Endothelial cell of umbilical vein (primary cell): ENCODE results near the gene TULP1. TPM values are rescaled to one million over a fixed set of nuclear protein-coding genes. Genes with fewer than 3 reads are reported as not detected.

ENCODE experiments used
- BruUV-seq: library from RNA; stranded (reverse); fragments of 400-500 nt; replicated peaks from 2 replicates; lab custom pipeline; 2021; lab: Mats Ljungman, UMichigan
- CTCF ChIA-PET: fragments of 300-600, 350-600 bp; sonication (Branson Sonifier 250); formaldehyde crosslinking; loops from one replicate; lab custom pipeline; 2021; ENCODE audit warnings: antibody characterized with exemption, inconsistent platforms; lab: Charles Lee
- POLR2A ChIA-PET: fragments of 300-600, 350-600 bp; sonication (Branson Sonifier 250); formaldehyde crosslinking; loops from one replicate; lab custom pipeline; 2021; ENCODE audit warnings: antibody characterized with exemption, inconsistent platforms; lab: Charles Lee
- DNase-seq: peaks from one replicate; pipeline ENCODE4 v3.0.0-alpha.2; 2011; ENCODE audit warnings: low read depth, low spot score
- FAIRE-seq: peaks from 2 replicates; lab custom pipeline; 2011; peaks lifted over from hg19 to GRCh38; lab: Jason Lieb, UNC
- H2AFZ ChIP-seq: 2 replicates; pipeline ENCODE4 v1.6.0; 2012; ENCODE audit warnings: low read depth, low read length, control low read depth, inconsistent platforms
- H3K27ac ChIP-seq: 2 replicates; pipeline ENCODE4 v1.5.1; 2011; ENCODE audit warnings: low read depth, mild to moderate bottlenecking, control low read depth, low read length, moderate library complexity; ENCODE audit not compliant: insufficient read depth
- H3K27me3 ChIP-seq, 2 experiments: 2 replicates each; pipeline versions ENCODE4 v1.6.0 to v1.6.1; 2011; ENCODE audit warnings: low read length in 2 of 2, mixed read lengths in 1 of 2; ENCODE audit not compliant: control insufficient read depth in 2 of 2, insufficient read depth in 2 of 2
- H3K36me3 ChIP-seq, 2 experiments: 2 replicates in 1 of 2; 3 replicates in 1 of 2; pipeline ENCODE4 v1.5.1; 2011; ENCODE audit warnings: low read length in 2 of 2, mild to moderate bottlenecking in 1 of 2, moderate library complexity in 1 of 2; ENCODE audit not compliant: control insufficient read depth in 2 of 2, insufficient read depth in 2 of 2; ENCODE audit errors: extremely low read depth in 1 of 2
- H3K4me1 ChIP-seq: 3 replicates; pipeline ENCODE4 v1.5.1; 2011; ENCODE audit warnings: mild to moderate bottlenecking, low read length; ENCODE audit not compliant: control insufficient read depth, insufficient read depth; ENCODE audit errors: extremely low read depth
- H3K4me2 ChIP-seq: 2 replicates; pipeline ENCODE4 v1.6.1; 2011; ENCODE audit warnings: low read length, control low read depth, mixed read lengths; ENCODE audit not compliant: insufficient read depth
- H3K4me3 ChIP-seq, 3 experiments: fragments of 200-600 bp in 1 of 3; sonication (generic), shearing (Covaris generic) in 1 of 3; replicated peaks in 1 of 3; 2 replicates each; pipeline ENCODE4 v1.5.1; 2011 to 2016; ENCODE audit warnings: control low read depth in 3 of 3, low read length in 3 of 3, mild to moderate bottlenecking in 2 of 3, inconsistent platforms in 1 of 3, low read depth in 1 of 3, moderate library complexity in 1 of 3; ENCODE audit not compliant: insufficient read depth in 1 of 3
- H3K79me2 ChIP-seq: 2 replicates; pipeline ENCODE4 v1.6.0; 2012; ENCODE audit warnings: low read length, inconsistent platforms; ENCODE audit not compliant: control insufficient read depth, insufficient read depth
- H3K9ac ChIP-seq: replicated peaks from 2 replicates; pipeline ENCODE3; 2011; ENCODE audit warnings: low read length, control low read depth; ENCODE audit not compliant: insufficient read depth; ENCODE audit errors: extremely low read depth
- H3K9me1 ChIP-seq: replicated peaks from 3 replicates; pipeline ENCODE4 v1.6.0; 2011; ENCODE audit warnings: mild to moderate bottlenecking, low read length; ENCODE audit not compliant: control insufficient read depth, insufficient read depth; ENCODE audit errors: extremely low read depth
- H3K9me3 ChIP-seq: replicated peaks from 2 replicates; pipeline ENCODE4 v1.5.1; 2012; ENCODE audit warnings: low read length, inconsistent platforms; ENCODE audit not compliant: control insufficient read depth, insufficient read depth
- H4K20me1 ChIP-seq: replicated peaks from 2 replicates; pipeline ENCODE3; 2011; ENCODE audit warnings: mild to moderate bottlenecking, low read length; ENCODE audit not compliant: control insufficient read depth, insufficient read depth; ENCODE audit errors: extremely low read depth
- FOS ChIP-seq: IDR thresholded peaks from 2 replicates; pipeline ENCODE4 v1.6.1; 2011; ENCODE audit warnings: mild to moderate bottlenecking, low read length, moderate library complexity, borderline replicate concordance; ENCODE audit not compliant: insufficient read depth
- GATA2 ChIP-seq: IDR thresholded peaks from 2 replicates; pipeline ENCODE4 v1.7.0; 2011; ENCODE audit warnings: low read depth, mild to moderate bottlenecking, moderate library complexity, mixed read lengths, low read length; ENCODE audit not compliant: insufficient read length, insufficient read depth
- JUN ChIP-seq: IDR thresholded peaks from 2 replicates; pipeline ENCODE4 v1.6.1; 2011; ENCODE audit warnings: borderline replicate concordance, low read depth; ENCODE audit not compliant: insufficient read length, insufficient read depth
- MYC ChIP-seq: IDR thresholded peaks from one replicate; pipeline ENCODE4 v1.6.1; 2011; ENCODE audit warnings: mild to moderate bottlenecking, low read depth, low read length
- POLR2AphosphoS5 ChIP-seq: IDR thresholded peaks from 2 replicates; pipeline ENCODE4 v1.6.1; 2012; ENCODE audit warnings: low read depth, mild to moderate bottlenecking, control low read depth, low read length, moderate library complexity; ENCODE audit not compliant: insufficient read depth
- dilution Hi-C: fragments of 300-500 bp; cut with MboI; formaldehyde crosslinking; loops from one replicate; pipeline ENCODE4 v1.15.0; 2019; ENCODE audit warnings: low sequenced_read_pairs; ENCODE audit not compliant: extremely low pct_ligation_motif_present
- intact Hi-C: fragments of 100-400 bp; cut with micrococcal nuclease; formaldehyde crosslinking; loops from one replicate; pipeline ENCODE4 v1.10.0; 2022
- polyA plus RNA-seq, 4 experiments: library from polyadenylated mRNA; depleted of rRNA in 3 of 4; stranded (reverse) in 3 of 4; unstranded in 1 of 4; fragments of >200 nt; gene quantifications; 2 replicates each; pipeline versions ENCODE4 v1.2.1 to v1.2.3, GENCODE V29; 2011 to 2012; ENCODE audit warnings: missing spikeins in 1 of 4
- total RNA-seq: library from RNA; stranded (reverse); gene quantifications from 2 replicates; pipeline ENCODE4 v1.2.3, GENCODE V29; 2021
- TF ChIP-seq, protein P1 (sequence below), 2 donors: IDR thresholded peaks; 1 replicate in 1 of 2; 2 replicates in 1 of 2; pipeline ENCODE4 v1.5.1; 2011; ENCODE audit warnings: low read length in 2 of 2, mild to moderate bottlenecking in 2 of 2, moderate library complexity in 2 of 2, control low read depth in 1 of 2, inconsistent platforms in 1 of 2, low read depth in 1 of 2; ENCODE audit not compliant: insufficient read depth in 1 of 2; ENCODE audit errors: extremely low read depth in 1 of 2

The TULP1 gene
- total and polyA plus RNA-seq, 2 donors (not counting 3 experiments of a cell fraction or from before 2014, with no cell fraction given): not detected

DNA sequence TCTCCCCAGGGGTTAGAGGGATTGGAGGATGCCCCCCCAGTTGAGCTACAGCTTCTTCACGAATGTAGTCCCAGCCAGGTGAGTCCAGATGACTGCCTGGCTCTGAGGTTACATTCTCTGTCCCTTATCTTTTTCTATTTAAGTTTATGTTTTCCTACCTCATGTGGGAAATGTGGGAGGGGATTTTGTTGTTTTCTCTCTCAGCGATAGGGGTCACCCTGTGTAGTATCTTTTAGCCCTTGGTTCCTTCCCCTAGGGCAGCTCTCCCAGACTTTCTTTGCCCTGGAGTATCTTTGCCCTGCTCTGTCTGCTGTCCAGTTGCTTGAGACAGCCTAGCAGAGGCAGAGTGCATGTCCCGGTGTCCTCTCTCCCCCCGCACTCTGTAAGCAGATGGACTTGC lies 54.8 kb downstream of the TULP1 start:
- TF ChIP-seq, protein P1, sequence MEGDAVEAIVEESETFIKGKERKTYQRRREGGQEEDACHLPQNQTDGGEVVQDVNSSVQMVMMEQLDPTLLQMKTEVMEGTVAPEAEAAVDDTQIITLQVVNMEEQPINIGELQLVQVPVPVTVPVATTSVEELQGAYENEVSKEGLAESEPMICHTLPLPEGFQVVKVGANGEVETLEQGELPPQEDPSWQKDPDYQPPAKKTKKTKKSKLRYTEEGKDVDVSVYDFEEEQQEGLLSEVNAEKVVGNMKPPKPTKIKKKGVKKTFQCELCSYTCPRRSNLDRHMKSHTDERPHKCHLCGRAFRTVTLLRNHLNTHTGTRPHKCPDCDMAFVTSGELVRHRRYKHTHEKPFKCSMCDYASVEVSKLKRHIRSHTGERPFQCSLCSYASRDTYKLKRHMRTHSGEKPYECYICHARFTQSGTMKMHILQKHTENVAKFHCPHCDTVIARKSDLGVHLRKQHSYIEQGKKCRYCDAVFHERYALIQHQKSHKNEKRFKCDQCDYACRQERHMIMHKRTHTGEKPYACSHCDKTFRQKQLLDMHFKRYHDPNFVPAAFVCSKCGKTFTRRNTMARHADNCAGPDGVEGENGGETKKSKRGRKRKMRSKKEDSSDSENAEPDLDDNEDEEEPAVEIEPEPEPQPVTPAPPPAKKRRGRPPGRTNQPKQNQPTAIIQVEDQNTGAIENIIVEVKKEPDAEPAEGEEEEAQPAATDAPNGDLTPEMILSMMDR (IDR thresholded peaks at IDR 0.05; ENCODE audit: extremely low read depth in 1 of 2, insufficient read depth in 1 of 2, low read depth in 1 of 2, low read length in 2 of 2): no peak
- TF ChIP-seq FOS (no peak), JUN (no peak), GATA2 (no peak), POLR2AphosphoS5 (no peak), MYC (no peak)
- ChIA-PET POLR2A (no interaction called here), CTCF (interaction anchor here (1.0 kb wide), 1 partner anchor 8 kb away, joined by 3 read pairs; no protein-coding TSS in a partner anchor)
- Histone ChIP-seq H3K9me1 (no peaks in the 10 kb centered on the region), H3K4me2 (no peak overlapping the region), H3K27ac (no peak overlapping the region), H3K36me3 (peaks cover 6 to 7% of the 10 kb centered on the region in 2 experiments), H3K79me2 (no peaks in the 10 kb centered on the region), H3K4me3 (no peak overlapping the region), H3K27me3 (no peaks in the 10 kb centered on the region), H3K9me3 (no peaks in the 10 kb centered on the region), H3K9ac (no peak overlapping the region), H4K20me1 (no peaks in the 10 kb centered on the region), H3K4me1 (peaks cover 6% of the 10 kb centered on the region), H2AFZ (no peak overlapping the region)
- BruUV-seq: no TSS peak
- FAIRE-seq (no peak), DNase-seq (no peak)
- intact Hi-C loops: no loop called here
- dilution Hi-C loops: no loop called here
